Neural progenitor cell (in vitro differentiated cells): ENCODE measurements around the gene FRYL. TPM values are rescaled to one million over a fixed set of nuclear protein-coding genes. Genes with fewer than 3 reads are reported as not detected.

Source experiments
- DNase-seq: peaks from one replicate; pipeline ENCODE4 v3.0.0-alpha.2; 2016; ENCODE audit warnings: low spot score
- H2AFZ ChIP-seq: fragments of 200-600 bp; sonication (generic); replicated peaks from 2 replicates; pipeline ENCODE4 v1.6.1; 2016; ENCODE audit warnings: antibody characterized with exemption
- H3F3A ChIP-seq: fragments of 200-600 bp; sonication (generic); 2 replicates; pipeline ENCODE4 v1.6.1; 2016; ENCODE audit warnings: antibody characterized with exemption, low read depth
- H3K27ac ChIP-seq: fragments of 200-600 bp; sonication (generic); 2 replicates; pipeline ENCODE4 v1.5.1; 2016; ENCODE audit warnings: mild to moderate bottlenecking
- H3K27me3 ChIP-seq: fragments of 200-600 bp; sonication (generic); 2 replicates; pipeline ENCODE4 v1.6.1; 2016; ENCODE audit warnings: mild to moderate bottlenecking, moderate library complexity
- H3K36me3 ChIP-seq: fragments of 200-600 bp; sonication (generic); 2 replicates; pipeline ENCODE4 v1.5.1; 2016
- H3K4me1 ChIP-seq: fragments of 200-600 bp; sonication (generic); 2 replicates; pipeline ENCODE4 v1.6.1; 2016; ENCODE audit warnings: mixed run types
- H3K4me2 ChIP-seq: fragments of 200-600 bp; sonication (generic); 2 replicates; pipeline ENCODE4 v1.6.1; 2016
- H3K4me3 ChIP-seq: fragments of 200-600 bp; sonication (generic); 2 replicates; pipeline ENCODE4 v1.5.1; 2016
- H3K79me2 ChIP-seq: fragments of 200-600 bp; sonication (generic); 2 replicates; pipeline ENCODE4 v1.6.1; 2016; ENCODE audit warnings: low read depth
- H3K9ac ChIP-seq: fragments of 200-600 bp; sonication (generic); 2 replicates; pipeline ENCODE4 v1.6.1; 2016
- H3K9me3 ChIP-seq: fragments of 200-600 bp; sonication (generic); 2 replicates; pipeline ENCODE4 v1.5.1; 2016; ENCODE audit warnings: low read depth
- H4K20me1 ChIP-seq: fragments of 200-600 bp; sonication (generic); 2 replicates; pipeline ENCODE4 v1.6.1; 2016; ENCODE audit warnings: low read depth
- H3K27ac Mint-ChIP-seq: 3 replicates; pipeline ENCODE4 v1.8.0; 2021; ENCODE audit warnings: mixed read lengths
- H3K27me3 Mint-ChIP-seq: 2 replicates; pipeline ENCODE4 v1.8.0; 2022; ENCODE audit warnings: low read depth, mild to moderate bottlenecking, inconsistent platforms, moderate library complexity, mixed read lengths; ENCODE audit not compliant: insufficient read depth
- H3K36me3 Mint-ChIP-seq: 3 replicates; pipeline ENCODE4 v1.8.0; 2021; ENCODE audit warnings: mixed read lengths
- H3K4me1 Mint-ChIP-seq: 3 replicates; pipeline ENCODE4 v1.8.0; 2021; ENCODE audit warnings: mixed read lengths
- H3K4me3 Mint-ChIP-seq: 3 replicates; pipeline ENCODE4 v1.8.0; 2021; ENCODE audit warnings: mild to moderate bottlenecking, moderate library complexity, mixed read lengths
- H3K9me3 Mint-ChIP-seq: 3 replicates; pipeline ENCODE4 v1.8.0; 2020; ENCODE audit warnings: mixed read lengths
- CTCF ChIP-seq: fragments of 200-600 bp; sonication (generic); IDR thresholded peaks from 2 replicates; pipeline ENCODE4 v1.5.1; 2017; ENCODE audit warnings: antibody characterized with exemption, mild to moderate bottlenecking
- EZH2 ChIP-seq: fragments of 200-600 bp; sonication (generic); IDR thresholded peaks from 2 replicates; pipeline ENCODE4 v1.6.1; 2017; ENCODE audit warnings: antibody characterized with exemption, mild to moderate bottlenecking, moderate library complexity
- EZH2phosphoT487 ChIP-seq: fragments of 200-600 bp; sonication (generic); IDR thresholded peaks from 2 replicates; pipeline ENCODE4 v1.6.1; 2017; ENCODE audit warnings: antibody characterized with exemption
- total RNA-seq: library from RNA; depleted of rRNA; stranded (reverse); fragments of >200 nt; gene quantifications from 2 replicates; pipeline ENCODE4 v1.2.3, GENCODE V29; 2015; ENCODE audit warnings: low replicate concordance

FRYL gene
- total RNA-seq, 1 donor from 2014 or later, result 70.5 TPM

- no peaks in the 10 kb centered on the region for H3K36me3 Mint-ChIP-seq
- H3K9me3 Mint-ChIP-seq, result peaks cover 3% of the 10 kb centered on the region
- peaks cover 31% of the 10 kb centered on the region for H3K27me3 Mint-ChIP-seq
- no peak overlapping the region for H3K4me3 Mint-ChIP-seq
- TF ChIP-seq EZH2, result no peak
- TF ChIP-seq EZH2phosphoT487, result no peak
- no peak for TF ChIP-seq CTCF
- no peak overlapping the region for H3K27ac Mint-ChIP-seq
- Histone ChIP-seq H3K9ac (no peak overlapping the region), H3K4me2 (no peak overlapping the region), H4K20me1 (peaks cover 5% of the 10 kb centered on the region), H3K27me3 (peaks cover 58% of the 10 kb centered on the region), H3K9me3 (no peaks in the 10 kb centered on the region), H3K79me2 (no peaks in the 10 kb centered on the region), H3K4me3 (no peak overlapping the region), H3K36me3 (no peaks in the 10 kb centered on the region), H2AFZ (no peak overlapping the region), H3K27ac (no peak overlapping the region), H3F3A (peaks cover 19% of the 10 kb centered on the region), H3K4me1 (no peaks in the 10 kb centered on the region)
- peaks cover 8% of the 10 kb centered on the region for H3K4me1 Mint-ChIP-seq
- DNase-seq, result no peak
These were observed 298.5 kb downstream of the FRYL start for GRCh38 chr4:48481581-48481980.

GRCh38 chr4:48478273-48478672 is 301.8 kb downstream of the FRYL start:
- Mint-ChIP-seq H3K27ac (no peak overlapping the region), H3K4me3 (no peak overlapping the region), H3K36me3 (no peaks in the 10 kb centered on the region), H3K27me3 (peaks cover 17% of the 10 kb centered on the region), H3K9me3 (no peaks in the 10 kb centered on the region), H3K4me1 (peaks cover 8% of the 10 kb centered on the region)
- Histone ChIP-seq H3K9ac (no peak overlapping the region), H2AFZ (no peak overlapping the region), H3K4me2 (no peak overlapping the region), H3K9me3 (no peaks in the 10 kb centered on the region), H3K36me3 (no peaks in the 10 kb centered on the region), H3K79me2 (no peaks in the 10 kb centered on the region), H3K4me1 (no peaks in the 10 kb centered on the region), H3K4me3 (no peak overlapping the region), H4K20me1 (no peaks in the 10 kb centered on the region), H3K27ac (no peak overlapping the region), H3F3A (no peaks in the 10 kb centered on the region), H3K27me3 (peaks cover 25% of the 10 kb centered on the region)
- TF ChIP-seq EZH2 (no peak), CTCF (no peak), EZH2phosphoT487 (no peak)
- DNase-seq, result no peak

GRCh38 chr4:48475770-48476169 is 304.3 kb downstream of the FRYL start:
- Mint-ChIP-seq H3K4me3 (no peak overlapping the region), H3K4me1 (peaks cover 3% of the 10 kb centered on the region), H3K27ac (no peak overlapping the region), H3K27me3 (peaks cover 2% of the 10 kb centered on the region), H3K36me3 (no peaks in the 10 kb centered on the region), H3K9me3 (peaks cover 2% of the 10 kb centered on the region)
- no peaks in the 10 kb centered on the region for H3K4me1 ChIP-seq
- DNase-seq, result no peak
- H3K27me3 ChIP-seq, result peaks cover 1% of the 10 kb centered on the region
- H3K27ac ChIP-seq, result no peak overlapping the region
- no peaks in the 10 kb centered on the region for H3K79me2 ChIP-seq
- H3K36me3 ChIP-seq, result no peaks in the 10 kb centered on the region
- H3K4me2 ChIP-seq, result no peak overlapping the region
- no peak overlapping the region for H3K9ac ChIP-seq
- no peaks in the 10 kb centered on the region for H3K9me3 ChIP-seq
- TF ChIP-seq EZH2, result no peak
- no peak for TF ChIP-seq EZH2phosphoT487
- no peak for TF ChIP-seq CTCF
- no peaks in the 10 kb centered on the region for H3F3A ChIP-seq
- peak overlapping the region; percentile 26 for H2AFZ ChIP-seq
- no peaks in the 10 kb centered on the region for H4K20me1 ChIP-seq
- H3K4me3 ChIP-seq, result no peak overlapping the region
